K562 (cell line): Measurements from ENCODE around the gene SCN1B. TPM values are rescaled to one million over a fixed set of nuclear protein-coding genes. Genes with fewer than 3 reads are reported as not detected.

Experiments
- ATAC-seq: fragments of 200-7000 bp; cut with Tn5 transposase; 3 replicates; pipeline ENCODE4 v1.9.1; 2020; ENCODE audit warnings: moderate library complexity
- BruUV-seq: library from RNA; stranded (reverse); fragments of 400-500 nt; replicated peaks from 2 replicates; lab custom pipeline; 2021; lab: Mats Ljungman, UMichigan
- CTCF ChIA-PET: fragments of 300-600 bp; formaldehyde crosslinking; extraction: SDS; loops from one replicate; lab custom pipeline; 2021; ENCODE audit warnings: low intra/inter-chr PET ratio; lab: Yijun Ruan, JAX
- POLR2A ChIA-PET: fragments of 300-600, 350-650 bp; sonication (Branson Sonifier 250); formaldehyde crosslinking; extraction: SDS; loops from one replicate; lab custom pipeline; 2021; ENCODE audit warnings: antibody characterized with exemption, inconsistent platforms; lab: Yijun Ruan, JAX
- DNase-seq, 4 experiments: peaks; one replicate each; pipeline versions ENCODE4 v3.0.0 to v3.0.0-alpha.2; 2011 to 2018; ENCODE audit warnings: low spot score in 3 of 4, mixed read lengths in 3 of 4; ENCODE audit errors: extremely low read depth in 1 of 4
- FAIRE-seq: peaks from 2 replicates; lab custom pipeline; 2011; peaks lifted over from hg19 to GRCh38; lab: Jason Lieb, UNC
- H2AFZ ChIP-seq: 2 replicates; pipeline ENCODE4 v1.6.0; 2011; ENCODE audit warnings: low read depth, low read length, control low read depth, inconsistent platforms
- H3K27ac ChIP-seq: fragments of 200-600 bp; 3 replicates; pipeline ENCODE4 v1.8.0; 2011; ENCODE audit warnings: low read depth, mild to moderate bottlenecking, control low read depth, inconsistent platforms, low read length, moderate library complexity, mixed read lengths; ENCODE audit errors: extremely low read depth
- H3K27me3 ChIP-seq, 2 experiments: fragments of 300-600 bp in 1 of 2; 2 replicates in 1 of 2; 3 replicates in 1 of 2; pipeline versions ENCODE4 v1.6.0 to v1.8.0; 2011; ENCODE audit warnings: inconsistent platforms in 2 of 2, low read length in 2 of 2, mild to moderate bottlenecking in 1 of 2, mixed read lengths in 1 of 2, moderate library complexity in 1 of 2; ENCODE audit not compliant: control insufficient read depth in 2 of 2, insufficient read depth in 2 of 2
- H3K36me3 ChIP-seq: fragments of 300-600 bp; 3 replicates; pipeline ENCODE4 v1.8.0; 2011; ENCODE audit warnings: mild to moderate bottlenecking, low read length, inconsistent platforms; ENCODE audit not compliant: control insufficient read depth, insufficient read depth
- H3K4me1 ChIP-seq, 2 experiments: fragments of 200-600 bp in 1 of 2; replicated peaks in 1 of 2; 2 replicates in 1 of 2; 3 replicates in 1 of 2; pipeline versions ENCODE4 v1.5.1 to v1.8.0; 2011; ENCODE audit warnings: inconsistent platforms in 2 of 2, low read length in 2 of 2, mild to moderate bottlenecking in 1 of 2, mixed read lengths in 1 of 2, moderate library complexity in 1 of 2; ENCODE audit not compliant: control insufficient read depth in 2 of 2, insufficient read depth in 2 of 2
- H3K4me2 ChIP-seq: 2 replicates; pipeline ENCODE4 v1.6.1; 2011; ENCODE audit warnings: low read length, control low read depth, inconsistent platforms, mixed read lengths; ENCODE audit not compliant: insufficient read depth
- H3K4me3 ChIP-seq: fragments of 200-600 bp; sonication (generic), shearing (Covaris generic); 2 replicates; pipeline ENCODE4 v1.5.1; 2016; ENCODE audit warnings: control low read depth, inconsistent platforms
- H3K79me2 ChIP-seq: fragments of 200-600 bp; 3 replicates; pipeline ENCODE4 v1.8.0; 2011; ENCODE audit warnings: low read length, inconsistent platforms; ENCODE audit not compliant: control insufficient read depth, insufficient read depth
- H3K9ac ChIP-seq, 2 experiments: 2 replicates each; pipeline versions ENCODE4 v1.6.0 to v1.6.1; 2011; ENCODE audit warnings: low read depth in 2 of 2, low read length in 2 of 2, control low read depth in 1 of 2, inconsistent platforms in 1 of 2, mild to moderate bottlenecking in 1 of 2, mixed read lengths in 1 of 2; ENCODE audit not compliant: insufficient read depth in 1 of 2
- H3K9me1 ChIP-seq: one replicate; pipeline ENCODE4 v1.6.0; 2011; ENCODE audit warnings: inconsistent platforms, mild to moderate bottlenecking, low read length, moderate library complexity; ENCODE audit not compliant: control insufficient read depth, insufficient read depth
- H3K9me3 ChIP-seq: replicated peaks from 2 replicates; pipeline ENCODE4 v1.5.1; 2011; ENCODE audit warnings: low read depth, low read length, inconsistent platforms; ENCODE audit not compliant: control insufficient read depth, insufficient read depth
- H4K20me1 ChIP-seq: replicated peaks from 2 replicates; pipeline ENCODE4 v1.6.1; 2011; ENCODE audit warnings: low read length, inconsistent platforms, mixed read lengths; ENCODE audit not compliant: control insufficient read depth, insufficient read depth
- CTBP1 ChIP-seq: fragments of 450-650 bp; IDR thresholded peaks from 2 replicates; pipeline ENCODE4 v1.6.1; 2016; ENCODE audit warnings: borderline replicate concordance
- CXXC5 ChIP-seq: fragments of 250-450 bp; sonication (Bioruptor Pico); IDR thresholded peaks from 2 replicates; pipeline ENCODE4 v1.8.0; 2022; ENCODE audit warnings: inconsistent platforms, mild to moderate bottlenecking, moderate library complexity
- DMBX1 ChIP-seq: fragments of 250-450 bp; sonication (Bioruptor Pico); IDR thresholded peaks from 2 replicates; pipeline ENCODE4 v1.8.0; 2022; ENCODE audit warnings: inconsistent platforms, mild to moderate bottlenecking, moderate library complexity, borderline replicate concordance
- HMG20B ChIP-seq: fragments of 250-450 bp; sonication (Bioruptor Pico); IDR thresholded peaks from 2 replicates; pipeline ENCODE4 v1.5.0; 2021; ENCODE audit warnings: mild to moderate bottlenecking
- MEIS2 ChIP-seq: fragments of 450-650 bp; IDR thresholded peaks from 2 replicates; pipeline ENCODE4 v1.6.1; 2014; ENCODE audit warnings: mild to moderate bottlenecking; ENCODE audit not compliant: partially characterized antibody
- NRF1 ChIP-seq, 2 experiments: fragments of 450-650 bp; IDR thresholded peaks in 1 of 2; conservative IDR thresholded peaks in 1 of 2; 2 replicates each; pipeline ENCODE4 v1.6.1; 2014; ENCODE audit warnings: mild to moderate bottlenecking in 2 of 2
- YBX1 ChIP-seq: fragments of 450-650 bp; IDR thresholded peaks from 2 replicates; pipeline ENCODE4 v1.7.1; 2016; ENCODE audit warnings: mild to moderate bottlenecking
- WGBS: fragments of 100-300 bp; shearing (Covaris generic); methylation state at CpG from one replicate; pipeline ENCODE4 v1.1.6; 2016; ENCODE audit warnings: low coverage, mixed read lengths; ENCODE audit not compliant: insufficient coverage; ENCODE audit errors: missing lambda C conversion rate; 5-methylcytosine and 5-hydroxymethylcytosine counted together
- in situ Hi-C: fragments of 300-500 bp; cut with MboI; formaldehyde crosslinking; loops from 4 replicates; pipeline ENCODE4 v1.15.0; 2018; ENCODE audit warnings: inconsistent platforms, mixed read lengths
- intact Hi-C: fragments of 100-400 bp; cut with micrococcal nuclease; formaldehyde crosslinking; loops from 2 replicates; pipeline ENCODE4 v1.14.2; 2022
- polyA plus RNA-seq, 8 experiments: library from polyadenylated mRNA; depleted of rRNA in 4 of 8; stranded (reverse) in 5 of 8; unstranded in 3 of 8; fragments of >200 nt; fragmentation: Nextera tagmentation in 2 of 8; fragmentation: Illumina TruSeq in 1 of 8; extraction: Ambion mirVana in 2 of 8; extraction: Trizol in 1 of 8; gene quantifications; 2 replicates each; pipeline versions ENCODE4 v1.2.1 to v1.2.3, GENCODE V29; 2011 to 2014; ENCODE audit warnings: inconsistent platforms in 1 of 8, missing spikeins in 1 of 8
- total RNA-seq, 7 experiments: library from RNA; depleted of rRNA in 6 of 7; stranded (reverse); fragments of >200 nt in 6 of 7; fragmentation: Illumina TruSeq in 2 of 7; extraction: Trizol in 2 of 7; gene quantifications; 2 replicates each; pipeline versions ENCODE4 v1.2.1 to v1.2.3, GENCODE V29; 2011 to 2021; ENCODE audit warnings: low replicate concordance in 1 of 7
- TF ChIP-seq, protein P1 (sequence below): fragments of 450-650 bp; IDR thresholded peaks from 2 replicates; pipeline ENCODE4 v1.6.1; 2018; ENCODE audit not compliant: partially characterized antibody
- TF ChIP-seq, protein P2 (sequence below): fragments of 250-450 bp; sonication (Bioruptor Pico); IDR thresholded peaks from 2 replicates; pipeline ENCODE4 v1.8.0; 2022; ENCODE audit warnings: inconsistent platforms, mild to moderate bottlenecking, moderate library complexity, borderline replicate concordance
- TF ChIP-seq, protein P3 (sequence below): fragments of 450-650 bp; IDR thresholded peaks from 2 replicates; pipeline ENCODE4 v1.6.1; 2016
- TF ChIP-seq, protein P4 (sequence below): sonication (generic); formaldehyde crosslinking; IDR thresholded peaks from 2 replicates; pipeline ENCODE4 v1.8.1; 2023; ENCODE audit warnings: mild to moderate bottlenecking, missing genetic modification reagents

SCN1B gene
- total and polyA plus RNA-seq, 9 of the 15 experiments (the other 6 are each of a cell fraction or from before 2014, with no cell fraction given): 0.03 to 2.5 (median 0.91) TPM

DNA sequence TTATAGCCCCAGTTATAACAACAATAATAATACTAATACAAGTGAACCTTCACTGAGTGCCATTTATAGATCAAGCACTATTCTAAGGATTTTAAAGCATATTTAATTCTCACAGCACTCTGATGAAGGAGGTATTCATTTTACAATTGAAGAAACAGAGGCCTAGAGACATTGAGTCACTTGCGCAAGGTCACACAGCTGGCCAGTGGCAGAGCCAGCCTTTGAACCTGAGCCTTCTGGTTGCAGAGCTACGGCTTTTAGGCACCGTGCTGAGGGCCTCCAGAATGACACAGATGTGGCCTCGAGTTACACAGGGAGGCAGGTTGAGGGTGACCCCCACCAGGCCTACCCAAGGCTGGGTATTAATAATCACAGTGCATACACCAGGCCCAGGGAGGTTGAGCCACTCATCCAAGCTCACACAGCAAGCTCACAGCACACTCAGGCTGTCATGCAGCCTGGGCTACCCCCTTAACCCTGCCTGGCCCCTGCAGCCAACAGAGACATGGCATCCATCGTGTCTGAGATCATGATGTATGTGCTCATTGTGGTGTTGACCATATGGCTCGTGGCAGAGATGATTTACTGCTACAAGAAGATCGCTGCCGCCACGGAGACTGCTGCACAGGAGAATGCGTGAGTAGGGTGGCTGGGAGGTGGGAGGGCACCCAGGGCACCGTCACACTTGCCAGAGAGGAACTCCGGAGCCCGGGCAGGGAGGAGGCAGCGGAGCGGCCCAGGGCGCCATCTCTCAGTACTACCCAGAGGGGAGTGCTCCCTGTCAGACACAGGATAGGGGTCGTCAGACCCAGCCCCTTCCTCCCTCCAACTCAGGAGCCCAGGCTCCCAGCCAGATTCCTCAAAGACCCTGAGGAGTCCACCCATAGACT is 8.6 kb downstream of the SCN1B start:
- peaks cover 21 to 36% of the 10 kb centered on the region in 2 experiments for H3K4me1 ChIP-seq
- POLR2A ChIA-PET: interaction anchor here (2.1 kb wide), 1 partner anchor 11 kb away, joined by 7 read pairs; no protein-coding TSS in a partner anchor
- peak; percentile 35 for FAIRE-seq
- no peaks in the 10 kb centered on the region for H3K36me3 ChIP-seq
- no TSS peak for BruUV-seq
- no peak overlapping the region for H2AFZ ChIP-seq
- 48% methylated on average over 16 of the region's 17 CpGs for WGBS
- intact Hi-C loops: no loop called here
- H3K4me2 ChIP-seq: no peak overlapping the region
- CTCF ChIA-PET: no interaction called here
- ATAC-seq: no peak
- no peak overlapping the region for H3K9ac ChIP-seq
- H3K9me3 ChIP-seq: no peaks in the 10 kb centered on the region
- H3K9me1 ChIP-seq: no peaks in the 10 kb centered on the region
- H3K27ac ChIP-seq: no peak overlapping the region
- H3K4me3 ChIP-seq: no peak overlapping the region
- H3K79me2 ChIP-seq: no peaks in the 10 kb centered on the region
- no peak for DNase-seq
- in situ Hi-C loops: no loop called here
- no peaks in the 10 kb centered on the region for H3K27me3 ChIP-seq
- H4K20me1 ChIP-seq: no peaks in the 10 kb centered on the region
- no peak for TF ChIP-seq CXXC5 (CRISPR knock-in tag)
- no peak for TF ChIP-seq HMG20B (CRISPR knock-in tag)
- TF ChIP-seq, protein P1, sequence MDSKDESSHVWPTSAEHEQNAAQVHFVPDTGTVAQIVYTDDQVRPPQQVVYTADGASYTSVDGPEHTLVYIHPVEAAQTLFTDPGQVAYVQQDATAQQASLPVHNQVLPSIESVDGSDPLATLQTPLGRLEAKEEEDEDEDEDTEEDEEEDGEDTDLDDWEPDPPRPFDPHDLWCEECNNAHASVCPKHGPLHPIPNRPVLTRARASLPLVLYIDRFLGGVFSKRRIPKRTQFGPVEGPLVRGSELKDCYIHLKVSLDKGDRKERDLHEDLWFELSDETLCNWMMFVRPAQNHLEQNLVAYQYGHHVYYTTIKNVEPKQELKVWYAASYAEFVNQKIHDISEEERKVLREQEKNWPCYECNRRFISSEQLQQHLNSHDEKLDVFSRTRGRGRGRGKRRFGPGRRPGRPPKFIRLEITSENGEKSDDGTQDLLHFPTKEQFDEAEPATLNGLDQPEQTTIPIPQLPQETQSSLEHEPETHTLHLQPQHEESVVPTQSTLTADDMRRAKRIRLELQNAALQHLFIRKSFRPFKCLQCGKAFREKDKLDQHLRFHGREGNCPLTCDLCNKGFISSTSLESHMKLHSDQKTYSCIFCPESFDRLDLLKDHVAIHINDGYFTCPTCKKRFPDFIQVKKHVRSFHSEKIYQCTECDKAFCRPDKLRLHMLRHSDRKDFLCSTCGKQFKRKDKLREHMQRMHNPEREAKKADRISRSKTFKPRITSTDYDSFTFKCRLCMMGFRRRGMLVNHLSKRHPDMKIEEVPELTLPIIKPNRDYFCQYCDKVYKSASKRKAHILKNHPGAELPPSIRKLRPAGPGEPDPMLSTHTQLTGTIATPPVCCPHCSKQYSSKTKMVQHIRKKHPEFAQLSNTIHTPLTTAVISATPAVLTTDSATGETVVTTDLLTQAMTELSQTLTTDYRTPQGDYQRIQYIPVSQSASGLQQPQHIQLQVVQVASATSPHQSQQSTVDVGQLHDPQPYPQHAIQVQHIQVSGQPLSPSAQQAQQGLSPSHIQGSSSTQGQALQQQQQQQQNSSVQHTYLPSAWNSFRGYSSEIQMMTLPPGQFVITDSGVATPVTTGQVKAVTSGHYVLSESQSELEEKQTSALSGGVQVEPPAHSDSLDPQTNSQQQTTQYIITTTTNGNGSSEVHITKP: peak; percentile 30
- peak; percentile 32; the same call in 1 of the 2 replicates for TF ChIP-seq CTBP1
- no peak for TF ChIP-seq DMBX1 (CRISPR knock-in tag)
- TF ChIP-seq MEIS2: peak; percentile 92
- TF ChIP-seq, protein P2, sequence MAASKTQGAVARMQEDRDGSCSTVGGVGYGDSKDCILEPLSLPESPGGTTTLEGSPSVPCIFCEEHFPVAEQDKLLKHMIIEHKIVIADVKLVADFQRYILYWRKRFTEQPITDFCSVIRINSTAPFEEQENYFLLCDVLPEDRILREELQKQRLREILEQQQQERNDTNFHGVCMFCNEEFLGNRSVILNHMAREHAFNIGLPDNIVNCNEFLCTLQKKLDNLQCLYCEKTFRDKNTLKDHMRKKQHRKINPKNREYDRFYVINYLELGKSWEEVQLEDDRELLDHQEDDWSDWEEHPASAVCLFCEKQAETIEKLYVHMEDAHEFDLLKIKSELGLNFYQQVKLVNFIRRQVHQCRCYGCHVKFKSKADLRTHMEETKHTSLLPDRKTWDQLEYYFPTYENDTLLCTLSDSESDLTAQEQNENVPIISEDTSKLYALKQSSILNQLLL (CRISPR knock-in tag): no peak
- TF ChIP-seq NRF1 (conservative IDR thresholded peaks at IDR 0.05 in 1 of 2, IDR thresholded peaks at IDR 0.05 in 1 of 2): no peak
- TF ChIP-seq, protein P3, sequence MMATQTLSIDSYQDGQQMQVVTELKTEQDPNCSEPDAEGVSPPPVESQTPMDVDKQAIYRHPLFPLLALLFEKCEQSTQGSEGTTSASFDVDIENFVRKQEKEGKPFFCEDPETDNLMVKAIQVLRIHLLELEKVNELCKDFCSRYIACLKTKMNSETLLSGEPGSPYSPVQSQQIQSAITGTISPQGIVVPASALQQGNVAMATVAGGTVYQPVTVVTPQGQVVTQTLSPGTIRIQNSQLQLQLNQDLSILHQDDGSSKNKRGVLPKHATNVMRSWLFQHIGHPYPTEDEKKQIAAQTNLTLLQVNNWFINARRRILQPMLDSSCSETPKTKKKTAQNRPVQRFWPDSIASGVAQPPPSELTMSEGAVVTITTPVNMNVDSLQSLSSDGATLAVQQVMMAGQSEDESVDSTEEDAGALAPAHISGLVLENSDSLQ: peak; percentile 87
- TF ChIP-seq, protein P4, sequence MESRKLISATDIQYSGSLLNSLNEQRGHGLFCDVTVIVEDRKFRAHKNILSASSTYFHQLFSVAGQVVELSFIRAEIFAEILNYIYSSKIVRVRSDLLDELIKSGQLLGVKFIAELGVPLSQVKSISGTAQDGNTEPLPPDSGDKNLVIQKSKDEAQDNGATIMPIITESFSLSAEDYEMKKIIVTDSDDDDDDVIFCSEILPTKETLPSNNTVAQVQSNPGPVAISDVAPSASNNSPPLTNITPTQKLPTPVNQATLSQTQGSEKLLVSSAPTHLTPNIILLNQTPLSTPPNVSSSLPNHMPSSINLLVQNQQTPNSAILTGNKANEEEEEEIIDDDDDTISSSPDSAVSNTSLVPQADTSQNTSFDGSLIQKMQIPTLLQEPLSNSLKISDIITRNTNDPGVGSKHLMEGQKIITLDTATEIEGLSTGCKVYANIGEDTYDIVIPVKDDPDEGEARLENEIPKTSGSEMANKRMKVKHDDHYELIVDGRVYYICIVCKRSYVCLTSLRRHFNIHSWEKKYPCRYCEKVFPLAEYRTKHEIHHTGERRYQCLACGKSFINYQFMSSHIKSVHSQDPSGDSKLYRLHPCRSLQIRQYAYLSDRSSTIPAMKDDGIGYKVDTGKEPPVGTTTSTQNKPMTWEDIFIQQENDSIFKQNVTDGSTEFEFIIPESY (CRISPR knock-in tag): peak; percentile 66; the same call in 1 of the 2 replicates
- TF ChIP-seq YBX1: no peak
